Upper lobe of left lung (tissue), 6 donors: ENCODE results near the gene NOTCH1. TPM values are rescaled to one million over a fixed set of nuclear protein-coding genes. Genes with fewer than 3 reads are reported as not detected.

Source experiments
- ATAC-seq, 2 donors: fragments of 200-7000 bp; cut with Tn5 transposase; one replicate each; pipeline ENCODE4 v1.9.1; 2022; ENCODE audit warnings: mild to moderate bottlenecking in 2 of 2, moderate library complexity in 2 of 2; ENCODE audit not compliant: low FRiP score in 2 of 2
- DNase-seq, 2 donors: peaks; one replicate each; pipeline ENCODE4 v3.0.0-alpha.2; 2019 to 2020
- H3K27ac ChIP-seq, 4 donors: fragments of 200-600 bp; sonication (generic); one replicate each; pipeline ENCODE4 v1.5.1; 2016 to 2019
- H3K27me3 ChIP-seq, 4 donors: fragments of 200-600 bp; sonication (generic); one replicate each; pipeline ENCODE4 v1.5.1; 2017 to 2019
- H3K36me3 ChIP-seq, 4 donors: fragments of 200-600 bp; sonication (generic); one replicate each; pipeline ENCODE4 v1.5.1; 2016 to 2019
- H3K4me1 ChIP-seq, 4 donors: fragments of 200-600 bp; sonication (generic); one replicate each; pipeline ENCODE4 v1.5.1; 2018 to 2019
- H3K4me3 ChIP-seq, 4 donors: fragments of 200-600 bp; sonication (generic); one replicate each; pipeline ENCODE4 v1.5.1; 2017 to 2019; ENCODE audit warnings: mild to moderate bottlenecking in 2 of 4, moderate library complexity in 1 of 4
- H3K9me3 ChIP-seq, 4 donors: fragments of 200-600 bp; sonication (generic); one replicate each; pipeline ENCODE4 v1.5.1; 2018 to 2019
- CTCF ChIP-seq, 6 experiments: fragments of 450-650 bp in 4 of 6; fragments of 200-600 bp in 2 of 6; sonication (generic) in 2 of 6; IDR thresholded peaks; one replicate each; pipeline ENCODE4 v1.5.1; 2016 to 2019; ENCODE audit warnings: antibody characterized with exemption in 6 of 6
- EP300 ChIP-seq, 4 donors: sonication (generic); formaldehyde crosslinking; IDR thresholded peaks; one replicate each; pipeline ENCODE4 v1.5.1; 2017; ENCODE audit warnings: antibody characterized with exemption in 4 of 4, control low read depth in 2 of 4
- POLR2A ChIP-seq, 4 donors: fragments of 450-650 bp; IDR thresholded peaks; one replicate each; pipeline ENCODE4 v1.5.1; 2016 to 2017; ENCODE audit warnings: antibody characterized with exemption in 4 of 4, mild to moderate bottlenecking in 2 of 4
- POLR2AphosphoS5 ChIP-seq, 2 donors: sonication (generic); formaldehyde crosslinking; IDR thresholded peaks; one replicate each; pipeline ENCODE4 v1.5.1; 2017; ENCODE audit warnings: antibody characterized with exemption in 2 of 2
- WGBS, 2 donors: methylation state at CpG; one replicate each; pipeline ENCODE4 v1.1.5; 2017 to 2018; 5-methylcytosine and 5-hydroxymethylcytosine counted together
- total RNA-seq, 6 donors: library from RNA; depleted of rRNA in 4 of 6; stranded (reverse); fragments of >200 nt in 4 of 6; gene quantifications; one replicate each; pipeline versions ENCODE4 v1.1.0 to v1.2.1, GENCODE V29; 2016 to 2021
- donor health status: DM: no; HTN: no; CAD: no; lungs with moderate emphysema.
- donor health status: DM: no; HTN: yes; CAD: no; lungs with severe emphysema.

Gene NOTCH1
- total RNA-seq, 6 donors from 2014 or later: 49.6 to 175 (median 110) TPM

GRCh38 chr9:136570916-136571315, 25.1 kb upstream of the NOTCH1 start:
- Histone ChIP-seq H3K27ac (no peak overlapping the region), H3K9me3 (no peaks in the 10 kb centered on the region), H3K36me3 (no peaks in the 10 kb centered on the region), H3K4me1 (peaks cover 38 to 51% (median 45%) of the 10 kb centered on the region in 4 donors), H3K27me3 (no peaks in the 10 kb centered on the region), H3K4me3 (no peak overlapping the region)
- ATAC-seq (no peak), DNase-seq (peak in 1 of 2 donors; percentile 50)
- TF ChIP-seq EP300 (IDR thresholded peaks at IDR 0.05) (no peak), POLR2A (IDR thresholded peaks at IDR 0.05) (no peak), POLR2AphosphoS5 (IDR thresholded peaks at IDR 0.05) (no peak), CTCF (IDR thresholded peaks at IDR 0.05) (no peak)
- WGBS, 2 donors: 93 to 94% methylated on average over 16 to 19 of the region's 19 CpGs

- WGBS, 2 donors: 95% methylated on average over 5 to 18 of the region's 18 CpGs
- H3K4me3 ChIP-seq: no peak overlapping the region
- H3K36me3 ChIP-seq: no peaks in the 10 kb centered on the region
- TF ChIP-seq EP300 (IDR thresholded peaks at IDR 0.05): no peak
- no peak for TF ChIP-seq POLR2A (IDR thresholded peaks at IDR 0.05)
- TF ChIP-seq CTCF (IDR thresholded peaks at IDR 0.05): no peak
- no peak for TF ChIP-seq POLR2AphosphoS5 (IDR thresholded peaks at IDR 0.05)
- ATAC-seq (no peak), DNase-seq (peak in 1 of 2 donors; percentile 50)
- no peak overlapping the region for H3K27ac ChIP-seq
- H3K27me3 ChIP-seq: no peaks in the 10 kb centered on the region
- peaks cover 44 to 56% (median 51%) of the 10 kb centered on the region in 4 donors for H3K4me1 ChIP-seq
- H3K9me3 ChIP-seq: no peaks in the 10 kb centered on the region
Measured at GRCh38 chr9:136570191-136570845, 24.5 kb upstream of the NOTCH1 start.

- no peak for TF ChIP-seq CTCF (IDR thresholded peaks at IDR 0.05)
- no peak for TF ChIP-seq POLR2AphosphoS5 (IDR thresholded peaks at IDR 0.05)
- no peak for TF ChIP-seq EP300 (IDR thresholded peaks at IDR 0.05)
- no peak for ATAC-seq
- no peaks in the 10 kb centered on the region for H3K36me3 ChIP-seq
- no peak for DNase-seq
- 94 to 100% methylated on average over 3 to 10 of the region's 10 CpGs for WGBS, 2 donors
- peaks cover 51 to 62% (median 58%) of the 10 kb centered on the region in 4 donors for H3K4me1 ChIP-seq
- H3K4me3 ChIP-seq: no peak overlapping the region
- no peak overlapping the region for H3K27ac ChIP-seq
- no peaks in the 10 kb centered on the region for H3K27me3 ChIP-seq
- H3K9me3 ChIP-seq: no peaks in the 10 kb centered on the region
Measured at GRCh38 chr9:136569526-136570148, 23.8 kb upstream of the NOTCH1 start.

- H3K27me3 ChIP-seq: no peaks in the 10 kb centered on the region
- H3K4me1 ChIP-seq: peaks cover 62 to 74% (median 70%) of the 10 kb centered on the region in 4 donors
- H3K27ac ChIP-seq: peak overlapping the region in 1 of 4 donors; percentile 30
- 65 to 69% methylated on average over 18 to 22 of the region's 24 CpGs for WGBS, 2 donors
- H3K9me3 ChIP-seq: no peaks in the 10 kb centered on the region
- H3K36me3 ChIP-seq: no peaks in the 10 kb centered on the region
- no peak overlapping the region for H3K4me3 ChIP-seq
- no peak for ATAC-seq
- TF ChIP-seq EP300 (IDR thresholded peaks at IDR 0.05) (no peak), POLR2AphosphoS5 (IDR thresholded peaks at IDR 0.05) (no peak), POLR2A (IDR thresholded peaks at IDR 0.05) (no peak), CTCF (IDR thresholded peaks at IDR 0.05) (no peak)
- DNase-seq: peak in 1 of 2 donors; percentile 60
Measured at GRCh38 chr9:136568288-136569081, 22.6 kb upstream of the NOTCH1 start.
